ENCODE data around the gene SLX4IP.
A peak's percentile ranks its signal among the peaks of the same experiment; 100 is the strongest.

Gene SLX4IP

GRCh38 chr20:10541668-10542411 lies 106.7 kb downstream of the SLX4IP start:
- no peak for DNase-seq (ENCODE audit: insufficient read length, low spot score)
- FAIRE-seq = no peak

- no peak for DNase-seq (ENCODE audit: insufficient read length, low spot score)
- no peak for FAIRE-seq
Measured at GRCh38 chr20:10542442-10542841, 107.3 kb downstream of the SLX4IP start.

- DNase-seq (ENCODE audit: insufficient read length, low spot score) = no peak
Measured at GRCh38 chr20:10543480-10543879, 108.4 kb downstream of the SLX4IP start.

GRCh38 chr20:10547276-10548114 lies 112.4 kb downstream of the SLX4IP start:
- no peak for DNase-seq (ENCODE audit: insufficient read length, low spot score)
- no peak for FAIRE-seq

More at GRCh38 chr20:10543480-10543879, 108.4 kb downstream of the SLX4IP start:
- no peak for FAIRE-seq

- no peak for FAIRE-seq
Measured at GRCh38 chr20:10549511-10549910, 114.4 kb downstream of the SLX4IP start.

GRCh38 chr20:10550204-10551118 lies 115.4 kb downstream of the SLX4IP start:
- DNase-seq (ENCODE audit: insufficient read length, low spot score) (no peak), FAIRE-seq (no peak)

More at GRCh38 chr20:10549511-10549910, 114.4 kb downstream of the SLX4IP start:
- DNase-seq (ENCODE audit: insufficient read length, low spot score) = no peak

- FAIRE-seq = no peak
- no peak for DNase-seq (ENCODE audit: insufficient read length, low spot score)
Measured at GRCh38 chr20:10551732-10552724, 116.9 kb downstream of the SLX4IP start.

- peak; percentile 49 for FAIRE-seq
- DNase-seq (ENCODE audit: insufficient read length, low spot score) = peak; percentile 57
Measured at GRCh38 chr20:10553326-10553984, 118.3 kb downstream of the SLX4IP start.

- FAIRE-seq (no peak), DNase-seq (ENCODE audit: insufficient read length, low spot score) (no peak)
Measured at GRCh38 chr20:10554285-10554684, 119.2 kb downstream of the SLX4IP start.

- DNase-seq (ENCODE audit: insufficient read length, low spot score) (no peak), FAIRE-seq (no peak)
Measured at GRCh38 chr20:10555393-10555792, 120.3 kb downstream of the SLX4IP start.

GRCh38 chr20:10555865-10556308 lies 120.8 kb downstream of the SLX4IP start:
- FAIRE-seq (peak; percentile 49), DNase-seq (ENCODE audit: insufficient read length, low spot score) (peak; percentile 34)

- FAIRE-seq (no peak), DNase-seq (ENCODE audit: insufficient read length, low spot score) (no peak)
Measured at GRCh38 chr20:10556519-10557083, 121.5 kb downstream of the SLX4IP start.

GRCh38 chr20:10557685-10558084 lies 122.6 kb downstream of the SLX4IP start:
- DNase-seq (ENCODE audit: insufficient read length, low spot score) = no peak

GRCh38 chr20:10558635-10559187 lies 123.6 kb downstream of the SLX4IP start:
- FAIRE-seq = no peak
- DNase-seq (ENCODE audit: insufficient read length, low spot score) = no peak

More at GRCh38 chr20:10557685-10558084, 122.6 kb downstream of the SLX4IP start:
- FAIRE-seq = no peak

- FAIRE-seq (no peak), DNase-seq (ENCODE audit: insufficient read length, low spot score) (no peak)
Measured at GRCh38 chr20:10559266-10559665, 124.2 kb downstream of the SLX4IP start.

GRCh38 chr20:10560686-10561085 lies 125.6 kb downstream of the SLX4IP start:
- FAIRE-seq (no peak), DNase-seq (ENCODE audit: insufficient read length, low spot score) (no peak)

- FAIRE-seq (no peak), DNase-seq (ENCODE audit: insufficient read length, low spot score) (no peak)
Measured at GRCh38 chr20:10561302-10561701, 126.2 kb downstream of the SLX4IP start.

GRCh38 chr20:10562899-10563298 lies 127.8 kb downstream of the SLX4IP start:
- no peak for DNase-seq (ENCODE audit: insufficient read length, low spot score)
- no peak for FAIRE-seq

All from HTR-8/SVneo (cell line).